GM19099 (cell line): ENCODE measurements around the gene AXIN1.

Source experiments
- POLR2A ChIP-seq: IDR thresholded peaks from 3 replicates; pipeline ENCODE4 v1.6.1; 2011; ENCODE audit warnings: low read depth; ENCODE audit not compliant: insufficient read length; ENCODE audit errors: extremely low read depth

The AXIN1 gene

GRCh38 chr16:285146-286055 is 67.1 kb downstream of the AXIN1 start:
- TF ChIP-seq POLR2A: no peak

DNA sequence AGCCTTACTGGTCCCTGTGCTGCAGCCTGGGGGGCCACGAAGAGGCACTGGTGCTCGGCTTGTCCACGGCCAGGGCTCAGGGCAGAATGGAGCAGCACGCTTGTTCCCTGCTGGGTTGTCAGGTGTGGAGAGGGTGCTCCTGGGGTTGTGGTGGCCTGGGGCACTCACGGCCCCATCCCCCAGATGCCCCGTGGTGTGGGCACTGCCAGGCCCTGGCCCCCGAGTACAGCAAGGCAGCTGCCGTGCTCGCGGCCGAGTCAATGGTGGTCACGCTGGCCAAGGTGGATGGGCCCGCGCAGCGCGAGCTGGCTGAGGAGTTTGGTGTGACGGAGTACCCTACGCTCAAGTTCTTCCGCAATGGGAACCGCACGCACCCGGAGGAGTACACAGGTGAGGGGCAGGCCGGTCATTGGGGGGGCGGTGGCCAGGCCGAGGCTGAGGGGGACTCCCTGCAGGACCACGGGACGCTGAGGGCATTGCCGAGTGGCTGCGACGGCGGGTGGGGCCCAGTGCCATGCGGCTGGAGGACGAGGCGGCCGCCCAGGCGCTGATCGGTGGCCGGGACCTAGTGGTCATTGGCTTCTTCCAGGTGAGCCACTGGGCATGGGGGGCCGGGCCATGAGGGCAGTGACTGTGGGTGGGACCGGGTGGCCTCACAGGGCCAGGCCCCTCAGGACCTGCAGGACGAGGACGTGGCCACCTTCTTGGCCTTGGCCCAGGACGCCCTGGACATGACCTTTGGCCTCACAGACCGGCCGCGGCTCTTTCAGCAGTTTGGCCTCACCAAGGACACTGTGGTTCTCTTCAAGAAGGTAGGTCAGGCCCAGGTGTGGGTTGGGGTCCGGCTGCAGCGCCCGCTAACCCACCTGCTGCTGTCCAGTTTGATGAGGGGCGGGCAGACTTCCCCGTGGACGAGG is 68.1 kb downstream of the AXIN1 start:
- TF ChIP-seq POLR2A: no peak

DNA sequence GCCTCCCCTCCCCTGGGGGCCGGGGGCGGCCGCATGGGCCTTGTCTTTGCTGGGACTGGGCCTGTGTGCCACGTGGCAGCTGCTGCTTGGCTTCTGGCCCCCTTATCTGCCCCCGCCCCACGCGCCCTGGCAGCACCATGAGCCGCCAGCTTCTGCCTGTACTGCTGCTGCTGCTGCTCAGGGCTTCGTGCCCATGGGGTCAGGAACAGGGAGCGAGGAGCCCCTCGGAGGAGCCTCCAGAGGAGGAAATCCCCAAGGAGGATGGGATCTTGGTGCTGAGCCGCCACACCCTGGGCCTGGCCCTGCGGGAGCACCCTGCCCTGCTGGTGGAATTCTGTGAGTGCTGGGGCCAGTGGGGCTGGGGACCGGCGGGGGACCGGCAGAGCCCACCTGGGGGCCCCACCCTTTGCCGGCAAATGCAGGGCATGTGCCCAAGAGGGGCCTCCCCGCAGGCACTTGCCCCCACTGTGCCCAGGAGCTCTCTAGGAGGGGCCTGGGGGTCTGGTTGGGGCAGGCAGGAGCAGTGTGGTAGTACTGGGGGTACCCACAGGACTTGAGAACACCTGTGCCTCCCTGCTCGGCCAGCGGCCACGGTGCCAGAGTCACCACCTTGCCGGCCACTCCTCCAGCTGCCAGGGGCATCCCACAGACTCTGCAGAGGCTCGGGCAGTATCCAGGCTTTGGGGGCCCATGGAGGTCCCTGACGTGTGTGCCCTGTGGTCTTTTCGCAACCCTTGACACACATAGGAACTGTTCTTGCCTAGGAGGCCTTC is 69.3 kb downstream of the AXIN1 start, which contains the start of gene PDIA2:
TSS of gene PDIA2 (plus strand) at position 132 of the 773 bp plus-strand sequence. CDS start at position 138, 6 bp downstream.
- no peak for TF ChIP-seq POLR2A

DNA sequence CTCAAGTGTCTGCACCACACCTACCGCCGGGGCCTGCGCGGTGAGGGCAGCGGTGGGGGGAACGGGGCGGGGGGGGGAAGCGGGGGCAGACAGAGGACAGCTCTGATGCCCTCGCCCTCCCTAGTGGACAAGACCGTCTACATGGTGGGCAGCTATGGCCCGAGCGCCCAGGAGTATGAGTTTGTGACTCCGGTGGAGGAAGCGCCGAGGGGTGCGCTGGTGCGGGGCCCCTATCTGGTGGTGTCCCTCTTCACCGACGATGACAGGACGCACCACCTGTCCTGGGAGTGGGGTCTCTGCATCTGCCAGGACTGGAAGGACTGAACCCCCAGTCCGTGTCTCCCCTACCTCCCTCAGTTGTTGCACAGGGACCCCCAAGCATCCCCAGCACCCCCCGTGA is 70.0 kb downstream of the AXIN1 start:
- no peak for TF ChIP-seq POLR2A

DNA sequence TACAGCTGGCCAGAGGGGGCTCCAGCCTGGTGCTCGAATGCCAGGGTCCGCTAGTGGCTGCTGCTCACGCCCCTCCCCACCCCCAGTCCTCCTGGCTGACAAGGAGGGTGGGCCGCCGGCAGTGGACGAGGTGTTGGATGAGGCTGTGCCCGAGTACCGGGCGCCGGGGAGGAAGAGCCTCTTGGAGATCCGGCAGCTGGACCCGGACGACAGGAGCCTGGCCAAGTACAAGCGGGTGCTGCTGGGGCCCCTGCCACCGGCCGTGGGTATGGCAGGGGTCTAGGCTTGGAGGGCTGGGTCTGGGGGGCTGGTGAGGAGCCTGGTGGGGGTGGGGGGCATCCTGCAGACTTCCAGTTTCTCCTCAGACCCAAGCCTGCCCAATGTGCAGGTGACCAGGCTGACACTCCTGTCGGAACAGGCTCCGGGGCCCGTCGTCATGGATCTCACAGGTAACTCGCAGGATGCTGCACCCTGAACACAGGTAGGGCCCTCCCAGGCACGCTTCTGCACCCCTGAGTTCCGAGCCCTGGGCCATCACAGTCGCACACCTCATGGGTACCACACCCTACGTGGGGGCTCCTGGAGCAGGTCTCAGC is 70.8 kb downstream of the AXIN1 start:
- TF ChIP-seq POLR2A: no peak

DNA sequence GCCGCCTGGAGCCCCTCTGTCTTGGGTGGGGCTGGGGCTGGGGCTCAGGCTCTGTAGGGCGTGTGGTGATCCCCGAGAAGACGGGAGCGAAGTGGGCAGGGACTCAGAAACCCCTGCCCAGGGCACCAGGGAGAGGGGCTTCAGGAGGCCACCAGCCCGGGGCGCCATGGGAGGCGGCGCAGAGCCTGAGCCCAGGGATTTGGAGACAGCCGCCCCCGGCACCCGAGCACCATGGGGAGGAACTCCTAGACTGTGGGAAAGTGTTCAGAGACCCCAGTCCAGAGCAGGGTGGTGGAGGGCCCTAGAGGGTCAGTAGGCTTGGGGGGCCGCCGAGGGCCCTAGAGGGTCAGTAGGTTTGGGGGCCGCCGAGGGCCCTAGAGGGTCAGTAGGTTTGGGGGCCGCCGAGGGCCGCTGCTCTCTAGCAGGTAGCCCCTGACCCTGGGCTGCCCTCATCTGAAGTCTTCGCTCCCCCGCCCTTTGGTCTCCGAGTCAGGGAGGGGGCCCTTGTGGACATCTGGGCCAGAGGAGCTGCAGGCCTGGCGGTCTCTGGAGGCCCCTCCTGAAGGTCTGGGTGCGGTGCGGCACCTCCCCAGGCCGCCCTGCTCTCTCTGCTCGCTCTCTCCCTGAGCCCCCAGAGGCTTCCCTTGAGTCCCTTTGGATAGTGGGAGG is 71.4 kb downstream of the AXIN1 start:
- no peak for TF ChIP-seq POLR2A

GRCh38 chr16:280552-280951 is 72.0 kb downstream of the AXIN1 start, which contains the start of gene ARHGDIG:
Gene ARHGDIG, plus strand, starts transcription at chr16:280591. Its CDS starts 90 bp downstream, at chr16:280681.
- no peak for TF ChIP-seq POLR2A

DNA sequence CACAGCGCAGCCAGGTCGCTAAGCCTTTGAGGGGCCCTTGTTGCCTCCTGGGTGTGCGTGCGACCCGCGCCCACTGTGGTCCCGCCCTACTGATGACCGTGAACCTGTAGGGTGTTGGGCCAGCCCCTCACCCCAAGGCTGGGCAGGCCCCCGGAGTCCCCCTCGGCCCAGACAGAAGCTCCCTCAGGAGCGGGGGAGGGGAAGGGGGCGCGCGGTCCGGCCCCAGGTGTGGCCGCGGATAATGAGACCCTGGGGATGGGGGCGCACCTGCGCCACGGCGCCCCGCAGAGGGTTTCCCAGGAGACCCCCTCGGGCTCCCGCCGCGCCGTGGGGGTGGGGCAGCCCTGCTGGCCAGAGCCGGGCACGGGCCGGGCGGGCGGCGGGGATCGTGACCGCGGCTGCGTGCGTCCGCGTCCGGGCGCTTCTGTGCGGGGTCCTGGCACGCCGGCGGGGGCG is 72.5 kb downstream of the AXIN1 start:
- TF ChIP-seq POLR2A: no peak

- TF ChIP-seq POLR2A: no peak
These were observed 73.0 kb downstream of the AXIN1 start for GRCh38 chr16:279531-279930.

DNA sequence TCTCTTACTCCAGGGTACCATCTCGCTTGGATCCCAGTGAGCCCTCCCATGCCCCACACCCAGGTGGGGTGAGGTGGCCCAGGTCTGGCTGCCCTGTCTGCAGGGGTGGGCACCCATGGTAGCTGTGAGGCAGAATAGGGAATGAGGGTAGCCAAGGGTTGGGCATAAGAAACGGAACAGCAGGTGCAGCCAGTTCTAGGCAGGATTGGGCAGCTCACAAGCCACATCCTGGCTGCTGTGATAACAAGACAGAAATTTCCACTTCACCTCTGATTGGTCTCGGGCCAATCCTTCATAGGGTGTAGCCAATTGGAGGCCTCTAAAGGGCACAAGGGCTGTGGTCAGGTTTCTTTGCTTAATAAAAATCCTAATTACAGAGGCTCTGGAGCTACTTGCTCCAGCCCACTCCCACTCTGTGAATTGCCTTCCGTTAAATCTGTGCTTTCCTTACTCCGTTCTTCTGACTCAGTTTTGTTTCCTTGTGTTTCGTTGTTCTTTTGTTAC is 73.6 kb downstream of the AXIN1 start:
- no peak for TF ChIP-seq POLR2A

DNA sequence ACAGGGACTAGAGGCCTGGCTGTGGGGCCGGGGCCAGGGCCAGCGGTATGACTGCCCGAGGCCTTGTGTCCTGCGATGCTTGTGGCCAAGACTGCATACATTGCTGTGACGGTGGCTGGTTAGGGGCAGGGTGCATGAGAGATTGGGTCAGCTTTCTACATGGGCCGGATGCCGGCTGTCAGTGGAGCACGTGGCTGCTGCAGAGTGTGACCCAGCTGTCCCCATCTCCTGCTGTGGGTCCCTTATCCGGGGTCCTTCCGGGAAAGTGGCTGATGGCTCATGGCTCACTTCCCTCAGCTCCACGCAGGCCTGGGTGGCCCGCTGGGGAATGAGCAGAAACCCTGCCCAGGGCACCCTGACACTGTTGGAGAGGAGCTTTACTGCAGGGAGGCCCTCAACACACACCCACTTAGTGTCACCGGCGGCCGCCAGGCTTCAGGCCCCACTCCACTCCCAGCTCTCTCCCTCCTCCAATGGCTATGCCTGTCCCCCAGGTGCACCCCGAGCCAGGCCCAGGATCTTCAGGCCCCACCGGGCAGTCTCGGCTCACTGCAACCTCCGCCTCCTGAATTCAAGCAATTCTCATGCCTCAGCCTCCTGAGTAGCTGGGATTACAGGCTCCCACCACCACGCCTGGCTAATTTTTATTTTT is 76.0 kb downstream of the AXIN1 start:
- no peak for TF ChIP-seq POLR2A

DNA sequence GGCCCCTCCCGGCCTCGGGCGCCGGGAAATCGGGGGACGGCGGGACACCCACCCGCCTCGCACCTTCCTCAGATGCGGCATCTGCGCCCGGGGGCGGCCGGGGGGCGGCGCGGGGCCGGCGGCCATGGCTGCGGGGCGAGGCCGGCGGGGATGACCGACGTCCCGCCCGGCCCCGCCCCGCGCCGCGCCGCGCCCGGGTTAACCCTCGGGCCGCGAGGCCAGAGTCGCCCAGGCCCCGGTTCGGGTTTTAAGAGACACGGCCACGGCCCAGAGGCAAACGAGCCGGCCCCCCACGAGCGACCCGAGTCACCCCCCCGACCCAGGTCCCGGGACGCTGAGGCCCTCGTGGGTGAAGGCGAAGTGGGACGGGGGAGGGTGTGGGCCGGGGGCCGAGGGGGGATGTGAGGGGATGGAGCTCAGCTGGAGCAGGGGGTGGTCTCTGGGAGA is 76.7 kb downstream of the AXIN1 start, which contains the start of gene RGS11:
TSS of gene RGS11 (minus strand) at position 159 of the 447 bp plus-strand sequence. CDS start at position 126, 33 bp downstream.
- TF ChIP-seq POLR2A: no peak
